ENCODE data around the gene RAB8B.
"Not testable (repeated sequence)": the region's sequence is repeated elsewhere in the genome, so short reads cannot be mapped to it uniquely, and the experiment has no call there.

Gene RAB8B

DNA sequence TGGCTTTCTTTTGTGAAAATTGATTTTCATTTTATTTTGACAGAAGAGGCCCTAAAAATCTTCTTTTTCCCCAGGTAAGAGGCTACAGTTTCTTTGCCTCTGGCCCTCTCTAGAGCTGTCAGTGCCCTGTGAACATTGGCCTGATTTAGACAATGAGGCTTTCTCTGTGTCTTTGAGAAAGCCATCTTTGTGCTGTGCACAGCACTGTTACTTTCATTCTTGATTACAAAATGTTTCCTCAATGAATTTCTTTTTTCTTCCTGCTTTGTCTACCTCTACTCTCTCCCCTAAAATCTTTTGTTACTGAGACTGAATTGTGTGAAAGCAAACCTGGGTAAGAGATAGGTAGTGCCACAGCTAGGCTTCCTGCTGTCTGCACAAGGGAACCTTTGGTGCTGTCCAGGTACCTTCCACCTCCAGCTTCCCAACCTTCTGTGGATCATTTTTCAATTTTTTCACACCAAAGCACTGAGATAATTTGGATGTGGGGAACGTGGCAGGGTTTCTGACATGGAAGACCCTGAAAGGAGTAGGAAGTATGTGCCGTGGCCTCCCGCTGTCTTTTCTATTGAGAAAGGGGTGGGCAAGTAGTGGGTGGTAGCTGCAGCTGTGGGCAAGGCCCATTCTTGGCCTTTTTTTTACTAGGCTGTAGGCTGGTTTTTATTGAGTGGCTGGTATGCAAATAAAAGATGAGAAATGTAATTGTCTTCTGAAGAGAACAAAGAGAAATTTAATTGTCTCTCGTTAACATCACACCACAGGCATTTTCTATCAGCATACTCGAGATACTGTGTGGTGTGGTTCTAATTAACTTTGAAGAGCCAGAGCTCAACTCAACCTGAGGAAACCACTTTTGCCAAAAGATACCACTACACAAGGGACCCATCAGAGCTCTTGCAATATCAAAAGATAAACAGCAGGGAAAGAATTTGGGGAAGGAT lies 21.0 kb downstream of the RAB8B start:
- no peak for DNase-seq

DNA sequence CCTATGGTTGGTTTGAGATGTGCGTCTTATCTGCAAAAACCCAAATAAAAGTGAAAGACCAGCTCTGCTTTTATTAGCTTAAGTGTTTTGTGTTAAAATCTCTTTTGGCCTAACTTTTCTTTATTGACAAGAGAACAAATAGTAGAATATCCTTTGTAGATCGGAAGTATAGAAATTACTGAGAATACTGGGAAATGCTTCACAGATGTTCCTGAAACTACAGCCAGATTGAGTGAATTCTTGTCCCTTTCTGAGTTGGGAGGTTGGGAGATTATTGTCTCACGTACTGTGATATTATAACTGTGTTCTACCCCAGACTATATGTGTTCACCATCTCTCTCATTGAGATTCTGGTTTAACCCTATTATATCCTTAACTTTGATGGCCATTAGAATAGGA lies 21.7 kb downstream of the RAB8B start:
- DNase-seq = no peak

DNA sequence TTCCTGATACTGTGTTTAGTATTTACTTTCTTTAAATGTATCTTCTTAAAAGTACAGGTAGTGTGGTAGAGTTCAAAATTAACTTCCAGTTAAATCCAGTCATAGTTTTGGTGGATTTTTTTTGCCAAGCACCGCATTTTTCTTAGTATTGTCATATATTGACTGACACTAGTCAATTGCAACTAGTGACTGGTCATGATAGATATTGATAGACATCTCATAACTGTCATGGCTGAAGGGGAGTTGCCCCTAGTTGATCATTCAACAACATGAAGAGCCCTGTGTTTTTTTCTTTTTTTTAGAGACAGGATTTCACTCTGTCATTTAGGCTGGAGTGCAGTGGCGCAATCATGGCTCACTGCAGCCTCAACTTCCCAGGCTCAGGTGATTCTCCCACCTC lies 22.1 kb downstream of the RAB8B start:
- DNase-seq = no peak

DNA sequence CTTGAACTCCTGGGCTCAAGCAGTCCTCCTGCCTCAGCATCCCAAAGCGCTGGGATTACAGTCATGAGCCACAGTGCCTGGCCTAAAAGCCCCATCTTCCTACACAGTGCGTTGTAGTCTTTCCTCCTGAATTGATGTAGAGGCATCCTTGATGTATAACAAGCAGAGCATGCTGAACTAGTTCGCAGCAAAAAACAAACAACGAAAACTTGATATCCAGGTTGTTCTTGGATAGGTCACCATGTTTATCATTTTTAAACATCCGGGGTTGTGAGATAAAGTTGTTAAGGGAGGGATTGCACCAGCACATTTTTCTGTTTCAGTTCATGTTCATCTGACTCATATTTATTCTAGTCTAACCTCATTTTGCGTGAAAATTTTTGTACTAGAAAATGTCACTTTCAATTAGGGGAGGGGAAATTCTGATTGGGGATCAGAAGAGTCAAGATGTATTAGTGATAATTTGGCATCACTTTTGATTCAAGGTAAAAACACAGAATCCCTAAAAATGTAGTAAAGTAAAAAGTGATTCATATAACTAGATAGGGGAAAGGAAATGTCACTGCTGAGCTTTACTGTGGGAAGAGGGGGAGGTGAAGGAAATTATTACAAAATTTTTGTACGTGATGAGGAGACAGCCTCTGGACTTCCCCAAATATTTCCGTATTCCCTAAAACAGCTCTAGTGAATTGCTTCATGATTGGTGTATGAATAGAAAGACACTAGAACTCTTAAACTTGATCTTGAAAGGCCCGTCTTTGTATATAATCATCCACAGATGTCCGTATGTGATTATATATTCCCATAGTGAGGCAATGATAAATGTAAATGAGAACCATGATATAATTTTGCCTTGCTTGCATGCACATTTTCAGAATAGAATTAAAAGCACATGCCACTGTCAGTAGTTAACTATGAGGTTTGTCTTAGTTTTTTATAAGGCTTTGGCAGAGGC lies 22.9 kb downstream of the RAB8B start:
- DNase-seq = no peak

DNA sequence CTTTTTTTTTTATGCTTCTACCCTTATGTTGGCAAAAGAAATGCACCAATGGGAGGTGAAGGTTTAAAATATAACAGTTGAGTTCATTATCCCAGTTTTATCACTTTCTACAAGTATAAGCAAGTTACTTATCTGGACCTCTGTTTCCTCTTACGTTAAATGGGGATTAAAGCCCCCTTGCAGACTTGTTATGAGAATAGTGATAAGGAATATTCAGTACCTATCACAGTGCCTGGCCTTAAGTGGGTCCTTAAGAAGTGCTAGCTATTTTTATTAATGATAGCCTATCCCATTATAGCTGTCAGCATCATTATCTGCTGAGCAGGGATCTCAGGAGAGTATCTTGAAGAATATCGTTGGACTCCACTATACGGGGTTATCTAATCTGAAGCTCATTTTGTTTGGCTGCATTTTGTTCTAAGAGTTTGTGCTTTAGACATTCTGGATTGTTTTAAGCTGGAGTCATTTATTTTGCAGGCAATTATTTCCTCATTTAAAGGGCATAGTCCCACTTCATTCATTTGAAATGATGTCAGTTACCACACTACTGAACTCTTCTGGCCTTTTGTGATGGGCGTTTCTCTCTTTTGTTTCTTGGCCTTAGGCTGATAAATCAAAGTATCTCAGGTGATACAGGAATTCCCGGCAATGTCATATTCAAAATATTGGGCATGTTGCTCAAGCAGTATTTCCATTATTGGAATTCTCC lies 28.8 kb downstream of the RAB8B start:
- DNase-seq = no peak

DNA sequence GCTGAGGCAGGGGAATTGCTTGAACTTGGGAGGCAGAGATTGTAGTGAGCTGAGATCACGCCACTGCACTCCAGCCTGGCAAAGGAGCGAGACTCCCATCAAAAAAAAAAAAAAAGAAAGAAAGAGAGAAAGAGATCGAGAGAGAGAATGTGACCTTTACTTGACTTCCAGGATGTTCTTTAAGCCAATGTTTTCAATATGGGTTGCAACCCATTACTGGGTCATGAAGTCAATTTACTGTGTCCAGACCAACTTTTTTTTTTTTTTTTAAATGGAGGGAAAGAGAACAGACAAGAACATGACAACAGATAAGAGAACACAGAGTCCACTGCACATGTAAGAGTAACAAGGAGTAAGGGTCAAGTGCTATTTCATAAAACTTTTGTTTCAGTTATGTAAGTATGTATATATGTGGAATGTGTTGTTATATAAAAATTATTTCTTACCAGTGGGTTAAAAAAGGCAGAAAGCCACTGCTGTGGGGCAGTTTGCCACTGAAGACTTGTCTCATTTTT lies 29.8 kb downstream of the RAB8B start:
- no peak for DNase-seq

DNA sequence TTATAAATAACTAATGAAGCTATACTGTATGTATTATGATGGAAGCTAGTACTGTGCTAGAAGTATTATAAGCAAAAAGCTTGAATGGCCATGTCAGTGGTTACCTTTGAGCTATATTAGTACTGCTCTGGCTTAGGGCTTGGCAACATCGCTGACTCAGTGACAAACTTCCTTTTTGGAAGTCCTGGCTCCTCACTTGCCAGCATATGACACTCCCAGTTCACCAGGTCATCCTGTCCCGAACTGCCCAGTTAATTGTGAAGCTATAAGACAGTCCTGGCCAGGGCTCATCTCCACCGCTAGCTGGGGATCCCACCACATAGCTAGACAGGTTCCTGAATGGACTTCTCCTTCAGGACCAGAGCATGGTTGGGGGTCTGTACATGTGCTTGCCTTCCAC lies 31.9 kb downstream of the RAB8B start:
- no peak for DNase-seq

DNA sequence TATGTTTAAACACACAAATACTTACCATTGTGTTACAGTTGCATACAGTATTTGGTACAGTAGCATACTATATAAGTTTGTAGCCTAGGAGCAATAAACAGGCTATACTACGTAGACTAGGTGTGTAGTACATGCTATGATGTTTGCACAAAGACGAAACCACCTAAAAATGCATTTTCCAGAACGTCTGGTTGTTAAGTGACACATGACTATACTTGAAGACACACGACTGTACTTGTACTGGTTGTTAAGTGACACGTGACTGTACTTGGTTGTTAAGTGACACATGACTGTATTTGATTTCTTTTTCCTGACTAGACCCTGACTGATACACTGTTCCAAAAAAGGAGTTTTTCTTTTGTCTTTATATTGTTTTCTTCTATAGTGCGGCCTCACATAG lies 34.1 kb downstream of the RAB8B start:
- no peak for DNase-seq

DNA sequence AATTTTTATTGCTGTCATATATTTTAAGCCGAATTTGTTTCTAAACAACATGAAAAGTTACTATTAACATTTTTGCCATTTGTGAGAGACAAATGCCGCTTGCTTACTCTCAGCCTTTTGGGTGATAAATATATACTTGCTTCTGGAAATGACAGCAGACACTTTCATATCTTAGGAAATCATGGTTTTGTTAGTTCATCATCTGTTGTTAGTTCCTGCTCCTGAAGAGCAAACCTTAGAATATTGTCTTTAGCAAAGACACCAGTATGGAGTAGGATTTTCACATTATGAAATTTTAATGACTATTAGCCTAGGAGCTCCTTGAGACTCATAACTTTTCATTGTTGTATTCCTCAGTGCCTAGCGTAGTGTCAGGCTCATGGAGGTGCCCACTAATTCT lies 36.0 kb downstream of the RAB8B start:
- no peak for DNase-seq

DNA sequence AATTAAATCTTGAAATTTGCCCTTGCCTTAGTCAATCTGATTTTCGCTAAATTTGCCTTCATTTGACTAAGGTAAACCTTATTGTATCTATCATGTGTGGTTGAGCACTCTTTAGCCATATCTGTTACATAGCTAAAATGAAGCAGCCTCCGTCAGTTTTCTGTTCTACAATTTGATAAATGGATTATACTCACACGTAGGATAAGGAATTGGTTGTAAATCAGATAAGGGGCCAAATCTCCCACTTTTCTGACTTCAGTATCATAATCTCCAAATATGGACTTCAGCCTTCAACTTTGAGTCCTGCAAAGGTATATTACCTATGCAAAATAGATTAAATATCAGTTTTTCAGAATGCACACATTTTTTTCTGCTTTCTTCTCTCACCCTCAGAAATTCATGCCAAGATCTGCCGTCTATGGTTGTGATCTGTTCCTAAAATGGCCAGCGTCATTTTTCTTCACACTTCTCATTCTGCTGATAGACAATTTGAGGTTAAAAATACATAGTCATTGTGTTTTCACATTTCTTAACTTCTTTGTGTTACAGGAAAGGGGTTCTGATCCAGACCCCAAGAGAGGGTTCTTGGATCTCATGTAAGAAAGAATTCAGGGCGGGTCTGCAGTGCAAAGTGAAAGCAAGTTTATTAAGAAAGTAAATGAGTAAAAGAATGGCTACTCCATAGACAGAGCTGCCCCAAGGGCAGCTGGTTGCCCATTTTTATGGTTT lies 36.9 kb downstream of the RAB8B start:
- no peak for DNase-seq

DNA sequence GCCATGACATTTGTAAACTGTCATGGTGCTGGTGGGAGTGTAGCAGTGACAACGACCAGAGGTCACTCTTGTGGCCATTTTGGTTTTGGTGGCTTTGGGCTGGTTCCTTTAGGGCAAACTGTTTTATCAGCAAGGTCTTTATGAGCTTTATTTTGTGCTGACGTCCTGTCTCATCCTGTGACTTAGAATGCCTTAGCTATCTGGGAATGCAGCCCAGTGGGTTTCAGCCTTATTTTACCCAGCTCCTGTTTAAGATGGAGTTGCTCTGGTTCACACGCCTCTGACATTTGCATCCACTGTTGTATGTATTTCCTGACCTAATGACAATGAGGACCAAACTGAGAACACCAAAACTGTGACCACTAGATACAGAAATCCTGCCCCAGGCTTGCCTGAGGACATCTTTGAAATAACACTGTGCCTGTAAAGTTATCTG lies 37.6 kb downstream of the RAB8B start:
- no peak for DNase-seq

DNA sequence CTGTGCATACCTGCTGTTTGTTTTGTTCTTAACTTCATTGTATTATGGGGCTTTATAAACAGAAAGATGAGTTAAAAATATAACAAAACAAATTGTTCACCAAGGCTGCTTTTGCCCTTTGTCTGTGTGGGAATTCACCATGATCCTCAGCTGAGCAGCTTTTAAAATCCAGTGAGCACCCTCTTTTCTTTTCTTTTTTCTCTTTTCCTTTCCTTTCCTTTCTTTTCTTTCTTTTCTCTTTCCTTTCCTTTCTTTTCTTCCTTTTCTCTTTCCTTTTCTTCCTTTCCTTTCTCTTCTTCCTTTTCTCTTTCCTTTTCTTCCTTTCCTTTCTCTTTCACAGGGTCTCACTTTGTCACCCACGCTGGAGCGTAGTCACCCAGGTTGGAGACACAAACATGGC lies 38.3 kb downstream of the RAB8B start:
- DNase-seq = no peak

DNA sequence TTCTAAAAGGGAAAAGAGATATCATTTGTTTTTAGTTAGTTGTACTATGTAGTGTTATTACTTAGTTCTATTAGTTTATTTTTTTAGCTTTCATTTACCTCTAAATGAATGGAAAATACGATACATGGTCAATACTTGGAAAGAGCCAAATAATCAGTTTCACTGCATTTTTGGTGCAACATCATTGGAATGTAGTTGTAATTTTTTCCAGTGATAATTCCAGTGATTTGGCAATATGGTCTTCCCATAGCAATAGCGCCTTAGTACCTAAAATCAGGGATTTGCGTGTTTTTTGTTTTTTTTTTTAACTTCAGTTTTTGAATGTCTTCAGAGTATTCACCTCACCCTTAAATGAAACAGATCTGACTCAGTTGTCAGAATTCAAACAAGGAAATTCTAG lies 41.8 kb downstream of the RAB8B start:
- DNase-seq = no peak

DNA sequence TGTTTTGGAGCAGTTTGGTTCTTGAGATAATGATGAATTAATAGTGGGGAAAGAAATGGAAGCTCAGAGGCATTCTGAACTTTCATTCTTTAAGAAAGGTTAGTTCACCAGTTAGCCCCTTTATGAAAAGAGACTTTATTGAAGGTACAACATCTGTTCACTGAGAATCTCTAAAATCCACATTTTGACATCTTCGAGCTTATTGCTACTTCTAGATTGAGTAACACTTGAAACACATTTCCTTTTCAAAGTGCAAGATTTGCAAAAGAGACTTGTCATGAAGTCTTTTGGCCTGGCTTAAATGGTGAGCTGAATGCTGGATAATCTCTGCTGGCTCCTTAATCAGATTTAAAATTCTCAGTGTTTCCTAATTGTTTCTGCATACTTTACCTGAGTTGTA lies 42.3 kb downstream of the RAB8B start:
- DNase-seq = no peak

DNA sequence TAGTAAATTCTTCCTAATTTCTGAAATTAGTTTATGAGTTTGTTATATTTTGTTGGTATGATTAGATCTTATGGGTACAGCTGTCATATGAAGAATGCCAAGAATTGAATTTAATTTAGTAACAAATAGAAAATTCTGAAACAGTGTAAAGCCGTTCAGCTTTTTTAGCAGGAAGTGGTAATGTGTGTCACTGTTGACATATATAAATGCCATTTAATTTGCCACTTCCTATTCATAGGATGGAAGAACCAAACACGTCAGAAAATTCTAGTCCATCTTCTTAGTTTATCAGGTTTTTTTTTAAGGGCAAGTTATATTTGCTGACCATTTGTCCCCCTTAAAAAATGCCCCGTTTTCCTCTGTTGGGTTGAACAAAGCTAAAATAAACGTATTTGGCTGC lies 43.0 kb downstream of the RAB8B start:
- no peak for DNase-seq

DNA sequence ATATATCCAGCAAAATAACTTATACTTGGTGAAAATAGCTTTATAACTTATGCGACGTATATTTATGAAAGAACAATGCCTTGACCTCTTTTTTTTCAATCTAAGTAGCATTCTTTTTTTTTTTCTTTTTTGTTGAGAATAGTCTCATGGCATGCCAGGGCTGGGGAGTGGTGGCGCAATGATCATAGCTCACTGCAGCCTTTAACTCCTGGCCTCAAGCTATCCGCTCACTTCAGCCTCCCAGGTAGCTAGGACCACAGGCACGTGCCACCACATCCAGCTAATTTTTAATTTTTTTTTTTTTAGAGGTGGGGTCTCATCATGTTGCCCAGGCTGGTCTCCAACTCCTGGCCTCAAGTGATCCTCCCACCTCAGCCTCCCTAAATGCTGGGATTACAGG lies 43.5 kb downstream of the RAB8B start:
- DNase-seq = no peak

DNA sequence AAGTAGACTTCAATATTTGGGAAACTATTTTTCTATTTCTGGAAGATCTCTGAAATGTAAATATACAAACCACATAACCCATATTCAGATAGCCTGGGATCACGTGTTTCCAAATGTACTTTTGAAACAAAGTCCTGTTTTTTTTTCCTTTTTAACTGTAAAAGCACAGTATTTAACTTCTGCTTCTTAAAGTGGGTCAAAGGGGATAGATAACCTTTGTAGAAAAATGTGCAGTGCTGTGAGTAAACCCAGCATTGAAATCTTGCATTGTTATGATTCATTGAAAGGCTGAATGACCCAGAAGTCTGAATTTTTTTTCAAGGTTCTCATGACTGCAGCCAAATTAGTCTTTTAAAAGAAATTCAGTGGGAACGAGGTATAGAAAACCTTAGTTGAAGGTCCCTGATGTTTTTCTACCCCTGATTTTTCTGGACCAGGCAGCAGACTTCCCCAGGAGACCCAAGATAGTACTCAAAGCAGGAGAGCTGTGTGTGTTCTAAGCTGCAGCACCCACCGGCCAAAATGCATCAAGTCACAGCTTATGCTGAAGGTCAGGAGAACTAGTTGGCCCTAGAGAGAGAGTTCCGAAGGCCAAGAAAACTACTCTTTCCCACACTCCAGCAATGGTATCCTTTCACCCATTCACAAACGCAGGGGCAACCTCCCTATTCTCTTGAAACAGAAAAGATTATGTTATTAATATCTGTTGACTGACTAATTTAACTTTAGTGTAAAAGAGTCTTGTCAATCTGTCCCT lies 44.4 kb downstream of the RAB8B start:
- DNase-seq = no peak

DNA sequence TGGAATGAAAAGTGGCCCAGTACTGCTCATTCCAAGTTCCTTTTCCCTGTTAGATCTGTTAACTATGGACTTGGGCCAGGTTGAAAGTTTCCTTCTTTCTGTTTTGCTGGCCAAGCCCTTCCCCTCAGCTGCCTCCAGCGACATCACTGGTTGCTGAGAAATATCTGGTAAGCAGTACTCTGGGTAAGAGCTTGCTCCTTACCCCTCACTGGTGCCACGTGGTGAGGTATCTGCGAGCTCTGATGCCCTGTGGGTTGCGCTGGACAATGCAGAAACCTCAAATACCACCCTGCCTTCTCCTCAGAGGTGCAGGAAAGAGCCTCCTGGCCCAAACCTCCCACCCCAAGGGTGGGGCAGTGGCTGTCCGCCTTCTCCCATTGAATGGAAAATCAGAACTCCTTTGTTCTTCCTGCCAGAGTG lies 45.1 kb downstream of the RAB8B start:
- no peak for DNase-seq

DNA sequence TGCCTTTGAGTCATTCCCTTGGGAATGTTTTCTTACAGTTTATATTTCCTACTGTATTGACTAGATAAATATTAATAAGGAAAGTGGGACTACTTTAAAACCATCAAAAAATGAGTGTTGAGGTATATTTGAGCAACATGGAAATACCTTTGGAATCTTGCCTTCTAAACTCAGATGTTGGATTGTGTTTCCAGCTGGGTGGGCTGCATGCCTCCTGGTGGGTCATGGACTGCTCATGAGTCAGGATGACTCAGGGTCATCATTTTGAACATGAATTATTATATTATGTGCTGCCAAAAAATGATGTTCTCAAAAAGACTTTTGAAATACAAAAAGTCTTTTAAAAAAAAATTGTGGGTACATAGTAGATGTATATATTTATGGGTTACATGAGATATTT lies 46.9 kb downstream of the RAB8B start:
- DNase-seq = no peak

DNA sequence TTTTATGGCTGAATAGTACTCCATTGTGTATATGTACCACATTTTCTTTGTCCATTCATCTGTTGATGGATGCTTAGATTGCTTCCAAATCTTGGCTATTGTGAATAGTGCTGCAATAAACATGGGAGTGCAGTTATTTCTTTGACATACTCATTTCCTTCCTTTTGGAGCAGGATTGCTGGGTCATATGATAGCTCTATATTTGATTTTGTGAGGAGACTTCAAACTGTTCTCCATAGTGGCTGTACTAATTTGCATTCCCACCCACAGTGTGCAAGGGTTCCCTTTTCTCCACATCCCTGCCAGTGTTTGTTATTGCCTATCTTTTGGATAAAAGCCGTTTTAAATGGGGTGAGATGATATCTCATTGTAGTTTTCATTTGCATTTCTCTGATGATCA lies 47.7 kb downstream of the RAB8B start:
- not testable (repeated sequence) for DNase-seq

DNA sequence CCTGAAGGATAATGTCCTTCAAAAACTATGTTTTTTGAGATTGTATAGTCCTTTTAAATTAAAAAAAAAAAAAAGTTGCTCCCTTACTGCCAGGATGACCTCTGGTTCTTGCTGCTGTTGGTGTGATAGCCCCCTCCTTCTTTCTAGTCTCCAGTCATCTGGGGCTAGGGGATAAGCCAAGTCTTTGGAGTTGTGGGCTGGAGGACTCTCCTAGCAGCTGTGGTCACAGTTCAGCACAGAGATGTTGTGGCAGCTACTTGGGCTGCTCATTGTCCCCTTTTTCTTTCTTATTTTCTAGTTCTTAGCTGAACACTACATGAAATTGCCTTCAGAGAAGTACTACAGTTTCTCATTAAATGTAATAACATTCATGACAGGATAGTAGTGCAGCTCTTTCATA lies 48.8 kb downstream of the RAB8B start:
- DNase-seq = no peak
